ENCODE data around the gene SV2A. TPM values are rescaled to one million over a fixed set of nuclear protein-coding genes. Genes with fewer than 3 reads are reported as not detected.

SV2A gene
- total RNA-seq, 2 donors from 2014 or later: 22.7 to 24.3 TPM

DNA sequence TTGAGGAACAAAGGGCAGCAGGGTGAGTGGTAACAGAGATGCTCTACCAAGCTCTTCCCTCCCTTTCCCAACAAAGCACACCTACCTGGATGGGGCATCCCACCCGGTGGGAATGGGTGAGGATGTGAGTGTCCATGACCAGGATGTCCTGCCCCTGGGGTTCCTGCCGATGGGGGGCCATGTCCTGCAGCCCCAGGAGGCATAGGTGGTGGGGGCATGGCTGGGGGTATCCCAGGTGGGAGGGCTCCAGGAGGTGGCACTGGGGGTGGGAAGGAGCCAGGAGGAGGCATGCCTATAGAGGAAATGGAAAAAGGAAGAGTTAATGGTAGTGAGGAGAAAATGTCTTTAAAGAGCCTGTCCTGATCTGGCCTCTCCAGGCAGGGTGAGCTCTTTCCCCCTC lies 8.1 kb upstream of the SV2A start:
- Histone ChIP-seq H3K4me1 (ENCODE audit: control insufficient read depth in 1 of 2, low read depth in 2 of 2) (peaks cover 17 to 39% of the 10 kb centered on the region in 2 donors), H3K9me3 (no peaks in the 10 kb centered on the region), H3K27me3 (replicated peaks; ENCODE audit: insufficient read depth) (no peaks in the 10 kb centered on the region), H3K36me3 (peaks cover 52% of the 10 kb centered on the region), H3K27ac (no peak overlapping the region), H3K4me3 (no peak overlapping the region)
- ATAC-seq (ENCODE audit: insufficient number of reproducible peaks, low FRiP score, low read depth) (no peak), DNase-seq (ENCODE audit: low spot score) (no peak)
- TF ChIP-seq CTCF (IDR thresholded peaks at IDR 0.05): no peak

DNA sequence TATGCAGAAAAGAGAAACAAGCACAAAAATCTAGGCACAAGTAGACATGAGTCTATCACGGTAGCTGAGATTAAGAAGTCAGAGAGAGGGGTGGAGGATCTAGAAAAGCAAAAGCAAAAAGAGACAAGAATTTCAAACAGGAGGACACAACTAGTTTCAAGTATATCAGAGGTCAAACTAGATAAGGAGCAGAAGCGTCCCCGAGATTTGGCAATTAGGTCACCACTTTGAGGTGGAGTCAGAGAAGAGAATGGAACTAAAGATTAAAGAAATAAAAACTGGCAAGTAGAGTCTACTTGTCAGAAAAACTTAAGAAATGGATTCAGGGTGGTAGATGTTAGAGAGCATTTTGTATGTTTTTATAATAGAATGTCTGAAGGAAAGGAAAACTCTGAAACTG lies 7.7 kb upstream of the SV2A start:
- H3K27ac ChIP-seq: no peak overlapping the region
- no peak overlapping the region for H3K4me3 ChIP-seq
- TF ChIP-seq CTCF (IDR thresholded peaks at IDR 0.05): no peak
- H3K9me3 ChIP-seq: no peaks in the 10 kb centered on the region
- no peaks in the 10 kb centered on the region for H3K27me3 ChIP-seq (replicated peaks; ENCODE audit: insufficient read depth)
- DNase-seq (ENCODE audit: low spot score): no peak
- peaks cover 17 to 39% of the 10 kb centered on the region in 2 donors for H3K4me1 ChIP-seq (ENCODE audit: control insufficient read depth in 1 of 2, low read depth in 2 of 2)
- peaks cover 48% of the 10 kb centered on the region for H3K36me3 ChIP-seq
- no peak for ATAC-seq (ENCODE audit: insufficient number of reproducible peaks, low FRiP score, low read depth)

DNA sequence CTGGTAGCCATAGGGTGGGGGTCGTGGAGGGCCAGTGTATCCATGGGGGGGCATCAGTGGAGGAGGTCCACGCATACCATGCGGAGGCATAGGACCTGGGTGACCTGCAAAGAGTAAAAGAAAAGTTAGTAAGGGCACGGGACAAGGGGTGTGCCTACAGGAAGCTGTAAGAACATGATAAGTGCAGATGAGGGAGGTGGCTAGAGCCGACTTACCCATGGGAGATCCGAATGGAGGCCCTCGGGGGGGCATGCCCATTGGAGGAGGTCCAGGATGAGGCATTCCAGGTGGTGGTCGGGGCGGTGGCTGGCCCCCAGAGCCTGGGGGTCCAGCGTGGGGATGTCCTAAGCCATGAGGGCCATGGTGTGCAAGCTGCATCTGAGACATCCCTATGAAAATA lies 6.0 kb upstream of the SV2A start:
- peaks cover 38% of the 10 kb centered on the region for H3K36me3 ChIP-seq
- no peak for TF ChIP-seq CTCF (IDR thresholded peaks at IDR 0.05)
- no peak for ATAC-seq (ENCODE audit: insufficient number of reproducible peaks, low FRiP score, low read depth)

DNA sequence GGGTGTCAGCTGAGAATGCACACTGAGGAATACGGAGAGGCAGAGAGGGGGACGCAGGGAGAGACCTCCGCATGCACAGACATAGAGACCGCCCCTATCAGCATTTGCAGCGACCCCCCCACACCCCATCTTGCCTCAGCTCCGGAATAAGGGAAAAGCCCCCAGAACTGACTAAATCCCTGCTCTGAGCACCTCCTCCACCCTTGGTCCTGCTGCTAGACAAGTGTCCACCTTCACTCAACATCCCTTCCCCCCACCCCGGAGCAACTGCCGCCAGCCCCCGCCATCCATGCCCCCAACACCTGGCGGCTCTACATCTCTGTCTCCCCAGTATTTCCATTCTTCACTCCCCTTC lies 769 bp downstream of the SV2A start:
- no peaks in the 10 kb centered on the region for H3K27me3 ChIP-seq (replicated peaks; ENCODE audit: insufficient read depth)
- peak overlapping the region; percentile 63 to 82 for H3K27ac ChIP-seq
- TF ChIP-seq CTCF (IDR thresholded peaks at IDR 0.05): no peak
- peaks cover 7 to 27% of the 10 kb centered on the region in 2 donors for H3K4me1 ChIP-seq (ENCODE audit: control insufficient read depth in 1 of 2, low read depth in 2 of 2)
- no peak for ATAC-seq (ENCODE audit: insufficient number of reproducible peaks, low FRiP score, low read depth)
- peak overlapping the region; percentile 93 for H3K4me3 ChIP-seq
- no peaks in the 10 kb centered on the region for H3K9me3 ChIP-seq
- no peak for DNase-seq (ENCODE audit: low spot score)
- H3K36me3 ChIP-seq: peaks cover 2% of the 10 kb centered on the region

More for the DNA sequence above, 6.0 kb upstream of the SV2A start:
- no peaks in the 10 kb centered on the region for H3K27me3 ChIP-seq (replicated peaks; ENCODE audit: insufficient read depth)
- no peak overlapping the region for H3K27ac ChIP-seq
- DNase-seq (ENCODE audit: low spot score): no peak
- no peak overlapping the region for H3K4me3 ChIP-seq
- H3K9me3 ChIP-seq: no peaks in the 10 kb centered on the region
- H3K4me1 ChIP-seq (ENCODE audit: control insufficient read depth in 1 of 2, low read depth in 2 of 2): peaks cover 16 to 36% of the 10 kb centered on the region in 2 donors

DNA sequence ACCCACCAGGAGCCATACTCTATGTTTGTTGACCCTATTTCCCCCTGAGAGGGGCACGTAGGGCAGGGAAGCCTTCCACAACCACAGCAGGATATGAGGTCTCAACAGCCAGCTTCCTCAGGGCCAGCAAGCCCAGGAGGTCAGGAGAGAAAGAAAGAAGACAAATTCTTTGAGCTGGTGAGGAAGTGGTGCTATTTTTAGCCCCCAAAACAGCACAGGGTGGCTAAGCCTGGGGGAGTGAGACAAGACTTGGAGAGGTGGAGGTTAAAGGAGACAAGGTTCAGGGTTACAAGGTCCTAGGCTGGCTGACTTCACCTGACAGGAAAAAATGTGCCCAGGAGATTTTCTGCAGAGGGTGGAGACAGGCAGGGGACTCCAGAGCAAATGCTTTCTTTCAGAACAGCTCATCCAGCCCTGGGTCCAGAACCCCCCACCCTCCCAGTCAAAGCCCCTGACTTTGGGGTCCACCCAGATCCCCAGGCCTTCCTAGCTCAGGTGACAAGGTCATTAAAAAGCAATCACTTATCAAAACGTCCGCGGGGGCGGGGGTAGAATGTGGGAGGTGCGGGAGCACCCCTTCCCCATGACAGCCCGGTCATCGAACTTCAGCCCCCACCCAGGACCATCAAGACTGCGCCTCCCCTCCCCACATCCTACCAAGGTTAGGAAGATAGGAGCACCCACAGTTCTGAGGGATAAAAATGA lies 1.3 kb downstream of the SV2A start:
- no peak for ATAC-seq (ENCODE audit: insufficient number of reproducible peaks, low FRiP score, low read depth)
- peak overlapping the region; percentile 93 for H3K4me3 ChIP-seq
- peak overlapping the region; percentile 63 to 82 for H3K27ac ChIP-seq

More for the DNA sequence above, 1.3 kb downstream of the SV2A start:
- H3K36me3 ChIP-seq: peaks cover 7% of the 10 kb centered on the region
- TF ChIP-seq CTCF (IDR thresholded peaks at IDR 0.05): no peak
- no peak for DNase-seq (ENCODE audit: low spot score)
- H3K9me3 ChIP-seq: no peaks in the 10 kb centered on the region
- H3K27me3 ChIP-seq (replicated peaks; ENCODE audit: insufficient read depth): no peaks in the 10 kb centered on the region
- H3K4me1 ChIP-seq (ENCODE audit: control insufficient read depth in 1 of 2, low read depth in 2 of 2): peaks cover 7 to 27% of the 10 kb centered on the region in 2 donors
